Osteoblast (primary cell): ENCODE measurements around the gene SLC2A5. TPM values are rescaled to one million over a fixed set of nuclear protein-coding genes. Genes with fewer than 3 reads are reported as not detected.

ENCODE experiments used
- DNase-seq: peaks from one replicate; pipeline ENCODE4 v3.0.0; 2011; ENCODE audit warnings: low spot score, mixed read lengths; ENCODE audit not compliant: insufficient read length; ENCODE audit errors: missing footprints
- H2AFZ ChIP-seq: 2 replicates; pipeline ENCODE4 v1.6.0; 2011; ENCODE audit warnings: mild to moderate bottlenecking, low read length
- H3K27ac ChIP-seq: 2 replicates; pipeline ENCODE4 v1.5.1; 2011; ENCODE audit warnings: mild to moderate bottlenecking, low read depth, low read length, moderate library complexity
- H3K27me3 ChIP-seq: 2 replicates; pipeline ENCODE4 v1.6.0; 2012; ENCODE audit warnings: mild to moderate bottlenecking, control low read depth, inconsistent platforms, low read length, moderate library complexity; ENCODE audit not compliant: insufficient read depth
- H3K36me3 ChIP-seq: 2 replicates; pipeline ENCODE4 v1.5.1; 2011; ENCODE audit warnings: mild to moderate bottlenecking, low read length, control low read depth, moderate library complexity; ENCODE audit not compliant: insufficient read depth
- H3K4me1 ChIP-seq: 2 replicates; pipeline ENCODE4 v1.5.1; 2011; ENCODE audit warnings: mild to moderate bottlenecking, low read length, control low read depth, moderate library complexity; ENCODE audit not compliant: insufficient read depth
- H3K4me2 ChIP-seq: 2 replicates; pipeline ENCODE4 v1.6.0; 2011; ENCODE audit warnings: mild to moderate bottlenecking, low read length; ENCODE audit not compliant: insufficient read depth
- H3K4me3 ChIP-seq: fragments of 200-600 bp; sonication (generic); 3 replicates; pipeline ENCODE4 v1.5.1; 2012; ENCODE audit warnings: mild to moderate bottlenecking, low read length, inconsistent platforms; ENCODE audit not compliant: insufficient read depth
- H3K79me2 ChIP-seq: 2 replicates; pipeline ENCODE4 v1.6.0; 2012; ENCODE audit warnings: mild to moderate bottlenecking, low read length, control low read depth, inconsistent platforms; ENCODE audit not compliant: insufficient read depth
- H3K9me3 ChIP-seq: 2 replicates; pipeline ENCODE4 v1.5.1; 2011; ENCODE audit warnings: low read depth, low read length, control low read depth
- H4K20me1 ChIP-seq: 2 replicates; pipeline ENCODE4 v1.6.0; 2012; ENCODE audit warnings: mild to moderate bottlenecking, low read length, control low read depth; ENCODE audit not compliant: insufficient read depth
- total RNA-seq: library from RNA; depleted of rRNA; stranded (reverse); fragments of >200 nt; gene quantifications from 2 replicates; pipeline ENCODE4 v1.2.3, GENCODE V29; 2012
- TF ChIP-seq, protein P1 (sequence below): IDR thresholded peaks from 2 replicates; pipeline ENCODE4 v1.5.1; 2011; ENCODE audit warnings: mild to moderate bottlenecking, low read depth, low read length, moderate library complexity; ENCODE audit errors: extremely low read depth

The SLC2A5 gene
- total RNA-seq, 1 donor, result 22.4 TPM

DNA sequence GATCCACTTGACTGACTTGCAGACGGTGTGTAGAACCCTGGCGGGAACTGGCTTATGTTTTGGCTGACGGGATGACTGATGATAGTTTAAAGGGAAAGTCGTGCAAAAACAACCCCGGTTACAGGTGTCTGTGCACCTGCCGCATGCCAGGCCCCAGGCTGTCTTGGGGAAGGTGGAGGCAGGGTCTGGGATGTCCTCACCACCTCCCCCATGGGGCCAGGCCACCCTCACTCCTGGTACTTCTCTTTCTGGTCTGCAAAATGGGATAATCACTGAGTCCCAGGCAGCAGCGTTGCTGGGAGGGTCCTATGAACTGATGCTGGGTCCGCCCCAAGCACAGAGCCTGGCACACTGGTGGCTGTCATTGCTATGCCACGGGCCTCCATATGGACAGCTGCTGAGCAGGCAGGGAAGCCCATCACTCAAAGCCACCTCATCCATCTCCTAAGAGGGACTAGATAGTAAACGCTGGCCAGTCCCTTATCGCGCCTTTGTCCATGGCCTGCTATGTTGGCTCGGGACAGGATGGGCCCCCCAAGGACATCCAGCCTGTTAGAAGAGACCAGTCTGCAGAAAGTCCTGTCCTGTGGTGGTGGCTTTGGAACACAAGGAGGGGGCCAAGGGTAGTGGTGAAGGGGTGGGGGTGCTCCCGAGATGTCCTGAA, 28.2 kb downstream of the SLC2A5 start:
- H3K79me2 ChIP-seq, result no peaks in the 10 kb centered on the region
- no peak overlapping the region for H3K27ac ChIP-seq
- TF ChIP-seq, protein P1, sequence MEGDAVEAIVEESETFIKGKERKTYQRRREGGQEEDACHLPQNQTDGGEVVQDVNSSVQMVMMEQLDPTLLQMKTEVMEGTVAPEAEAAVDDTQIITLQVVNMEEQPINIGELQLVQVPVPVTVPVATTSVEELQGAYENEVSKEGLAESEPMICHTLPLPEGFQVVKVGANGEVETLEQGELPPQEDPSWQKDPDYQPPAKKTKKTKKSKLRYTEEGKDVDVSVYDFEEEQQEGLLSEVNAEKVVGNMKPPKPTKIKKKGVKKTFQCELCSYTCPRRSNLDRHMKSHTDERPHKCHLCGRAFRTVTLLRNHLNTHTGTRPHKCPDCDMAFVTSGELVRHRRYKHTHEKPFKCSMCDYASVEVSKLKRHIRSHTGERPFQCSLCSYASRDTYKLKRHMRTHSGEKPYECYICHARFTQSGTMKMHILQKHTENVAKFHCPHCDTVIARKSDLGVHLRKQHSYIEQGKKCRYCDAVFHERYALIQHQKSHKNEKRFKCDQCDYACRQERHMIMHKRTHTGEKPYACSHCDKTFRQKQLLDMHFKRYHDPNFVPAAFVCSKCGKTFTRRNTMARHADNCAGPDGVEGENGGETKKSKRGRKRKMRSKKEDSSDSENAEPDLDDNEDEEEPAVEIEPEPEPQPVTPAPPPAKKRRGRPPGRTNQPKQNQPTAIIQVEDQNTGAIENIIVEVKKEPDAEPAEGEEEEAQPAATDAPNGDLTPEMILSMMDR, result no peak
- H3K9me3 ChIP-seq, result no peaks in the 10 kb centered on the region
- H4K20me1 ChIP-seq, result no peaks in the 10 kb centered on the region
- H3K4me3 ChIP-seq, result no peak overlapping the region
- peak; percentile 75 for DNase-seq
- H3K4me2 ChIP-seq, result no peak overlapping the region
- no peaks in the 10 kb centered on the region for H3K36me3 ChIP-seq
- H3K4me1 ChIP-seq, result no peaks in the 10 kb centered on the region
- no peak overlapping the region for H2AFZ ChIP-seq
- peaks cover 8% of the 10 kb centered on the region for H3K27me3 ChIP-seq

DNA sequence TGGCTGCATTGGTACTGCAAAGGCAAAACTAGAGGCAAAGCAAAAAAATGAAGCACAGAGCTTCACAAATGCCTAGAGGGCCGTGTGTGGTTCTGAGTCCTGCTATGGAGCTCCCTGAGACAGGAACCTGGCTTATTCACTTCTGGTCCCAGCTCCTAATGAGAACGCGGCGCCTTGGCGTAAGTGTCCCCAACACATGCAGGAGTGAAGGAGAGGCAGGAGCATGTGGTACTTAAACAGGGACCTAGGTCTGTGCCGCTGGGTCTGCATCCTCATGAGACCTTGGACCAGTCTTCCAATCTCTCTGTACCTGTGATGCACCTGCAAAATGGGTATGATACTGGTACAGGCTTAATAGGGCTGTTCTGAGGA, 28.8 kb downstream of the SLC2A5 start:
- H3K9me3 ChIP-seq, result no peaks in the 10 kb centered on the region
- H3K4me1 ChIP-seq, result no peaks in the 10 kb centered on the region
- H4K20me1 ChIP-seq, result no peaks in the 10 kb centered on the region
- H3K79me2 ChIP-seq, result no peaks in the 10 kb centered on the region
- peak; percentile 39 for DNase-seq
- no peaks in the 10 kb centered on the region for H3K36me3 ChIP-seq
- TF ChIP-seq, protein P1, result no peak
- peaks cover 8% of the 10 kb centered on the region for H3K27me3 ChIP-seq
- no peak overlapping the region for H3K4me3 ChIP-seq
- H3K27ac ChIP-seq, result no peak overlapping the region
- H3K4me2 ChIP-seq, result no peak overlapping the region
- no peak overlapping the region for H2AFZ ChIP-seq

DNA sequence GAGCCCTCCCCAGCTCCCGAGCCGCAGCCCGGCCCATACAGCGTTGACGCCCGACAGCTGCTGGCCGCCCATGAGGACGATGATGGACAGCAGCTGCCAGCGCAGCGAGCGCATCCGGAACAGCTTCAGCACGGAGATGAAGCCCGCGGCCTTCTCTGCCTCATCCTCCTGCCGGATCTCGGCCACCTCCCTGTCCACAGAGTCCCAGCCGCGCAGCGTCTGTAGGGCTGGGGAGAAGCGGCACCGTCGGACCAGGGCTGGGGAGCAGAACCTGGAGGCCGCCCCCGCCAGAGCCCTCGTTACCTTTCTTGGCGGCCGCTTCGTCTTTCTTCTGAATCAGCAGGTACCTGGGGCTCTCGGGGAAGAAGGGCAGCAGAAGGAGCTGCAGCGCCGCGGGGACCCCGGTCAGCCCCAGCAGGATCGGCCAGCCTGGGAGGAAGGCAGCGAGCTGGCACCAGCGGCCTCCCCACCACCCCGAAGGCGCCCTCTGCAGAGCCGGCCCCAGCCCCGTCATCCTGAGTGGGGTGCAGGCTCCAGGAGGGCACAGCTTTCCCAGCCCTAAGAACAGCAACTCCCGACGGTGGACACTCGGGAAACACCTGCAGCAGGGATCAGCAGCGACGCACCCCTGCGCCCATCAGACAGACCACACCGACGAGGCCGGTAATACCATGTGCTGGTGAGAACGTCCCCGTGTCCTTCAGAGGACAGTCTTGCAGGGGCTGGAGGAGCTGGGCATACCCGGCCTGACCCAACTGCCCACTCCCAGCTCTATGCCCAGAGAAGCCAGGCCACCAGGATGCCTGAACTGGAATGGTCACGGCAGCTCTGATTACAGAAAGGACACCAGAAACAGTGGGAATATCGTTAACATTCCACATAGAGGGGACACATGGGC, 29.4 kb downstream of the SLC2A5 start:
- Histone ChIP-seq H4K20me1 (no peaks in the 10 kb centered on the region), H3K79me2 (no peaks in the 10 kb centered on the region), H3K27me3 (peaks cover 8% of the 10 kb centered on the region), H3K4me1 (no peaks in the 10 kb centered on the region), H2AFZ (no peak overlapping the region), H3K4me3 (no peak overlapping the region), H3K4me2 (no peak overlapping the region), H3K36me3 (no peaks in the 10 kb centered on the region), H3K27ac (no peak overlapping the region), H3K9me3 (peaks cover 4% of the 10 kb centered on the region)
- peak; percentile 77 for DNase-seq
- TF ChIP-seq, protein P1, result no peak
